MM.1S (cell line): ENCODE data around the gene UGT2A2.

ENCODE experiments used
- DNase-seq: peaks from one replicate; pipeline ENCODE4 v3.0.0-alpha.2; 2015
- H2AFZ ChIP-seq: fragments of 300-600 bp; sonication (generic); 2 replicates; pipeline ENCODE4 v1.6.0; 2016; ENCODE audit warnings: antibody characterized with exemption, low read length
- H3F3A ChIP-seq: fragments of 300-600 bp; sonication (generic); 2 replicates; pipeline ENCODE4 v1.6.1; 2016; ENCODE audit warnings: mild to moderate bottlenecking, antibody characterized with exemption, low read length, moderate library complexity, mixed read lengths; ENCODE audit not compliant: insufficient read depth
- H3K27ac ChIP-seq: fragments of 300-600 bp; sonication (generic); 2 replicates; pipeline ENCODE4 v1.5.1; 2016; ENCODE audit warnings: mild to moderate bottlenecking, low read length
- H3K27me3 ChIP-seq: fragments of 300-600 bp; sonication (generic); replicated peaks from 2 replicates; pipeline ENCODE4 v1.6.0; 2016; ENCODE audit warnings: low read length; ENCODE audit not compliant: insufficient read depth
- H3K36me3 ChIP-seq: fragments of 300-600 bp; sonication (generic); replicated peaks from 2 replicates; pipeline ENCODE4 v1.6.1; 2016; ENCODE audit warnings: mild to moderate bottlenecking, low read length, mixed read lengths; ENCODE audit not compliant: insufficient read depth
- H3K4me1 ChIP-seq: fragments of 300-600 bp; sonication (generic); 2 replicates; pipeline ENCODE4 v1.6.1; 2016; ENCODE audit warnings: low read length, mixed read lengths
- H3K4me2 ChIP-seq: fragments of 300-600 bp; sonication (generic); 2 replicates; pipeline ENCODE4 v1.6.0; 2016; ENCODE audit warnings: low read depth, low read length
- H3K4me3 ChIP-seq: fragments of 300-600 bp; sonication (generic); 2 replicates; pipeline ENCODE4 v1.5.1; 2016; ENCODE audit warnings: low read length, mixed read lengths
- H3K79me2 ChIP-seq: fragments of 300-600 bp; sonication (generic); 2 replicates; pipeline ENCODE4 v1.6.1; 2016; ENCODE audit warnings: mixed run types, low read length, mixed read lengths
- H3K9ac ChIP-seq: fragments of 300-600 bp; sonication (generic); 2 replicates; pipeline ENCODE4 v1.6.1; 2016; ENCODE audit warnings: low read length, mixed read lengths
- H3K9me2 ChIP-seq: fragments of 300-600 bp; sonication (generic); replicated peaks from 2 replicates; pipeline ENCODE4 v1.6.1; 2016; ENCODE audit warnings: mild to moderate bottlenecking, low read length, mixed read lengths; ENCODE audit not compliant: insufficient read depth
- H3K9me3 ChIP-seq: fragments of 300-600 bp; sonication (generic); replicated peaks from 2 replicates; pipeline ENCODE4 v1.6.1; 2016; ENCODE audit warnings: mild to moderate bottlenecking, low read length, mixed read lengths; ENCODE audit not compliant: insufficient read depth
- H4K20me1 ChIP-seq: fragments of 300-600 bp; sonication (generic); 2 replicates; pipeline ENCODE4 v1.6.1; 2016; ENCODE audit warnings: mild to moderate bottlenecking, low read length, moderate library complexity, mixed read lengths; ENCODE audit not compliant: insufficient read depth
- CTCF ChIP-seq: fragments of 300-600 bp; sonication (generic); IDR thresholded peaks from 2 replicates; pipeline ENCODE4 v1.5.1; 2016; ENCODE audit warnings: antibody characterized with exemption, low read length, mixed read lengths
- EZH2 ChIP-seq: fragments of 300-600 bp; sonication (generic); optimal IDR thresholded peaks from 2 replicates; pipeline ENCODE3; 2017; ENCODE audit warnings: low read depth, mild to moderate bottlenecking, antibody characterized with exemption, low read length, mixed read lengths
- EZH2phosphoT487 ChIP-seq: fragments of 300-600 bp; sonication (generic); IDR thresholded peaks from 2 replicates; pipeline ENCODE4 v1.6.1; 2018; ENCODE audit warnings: antibody characterized with exemption, low read length

The UGT2A2 gene

DNA sequence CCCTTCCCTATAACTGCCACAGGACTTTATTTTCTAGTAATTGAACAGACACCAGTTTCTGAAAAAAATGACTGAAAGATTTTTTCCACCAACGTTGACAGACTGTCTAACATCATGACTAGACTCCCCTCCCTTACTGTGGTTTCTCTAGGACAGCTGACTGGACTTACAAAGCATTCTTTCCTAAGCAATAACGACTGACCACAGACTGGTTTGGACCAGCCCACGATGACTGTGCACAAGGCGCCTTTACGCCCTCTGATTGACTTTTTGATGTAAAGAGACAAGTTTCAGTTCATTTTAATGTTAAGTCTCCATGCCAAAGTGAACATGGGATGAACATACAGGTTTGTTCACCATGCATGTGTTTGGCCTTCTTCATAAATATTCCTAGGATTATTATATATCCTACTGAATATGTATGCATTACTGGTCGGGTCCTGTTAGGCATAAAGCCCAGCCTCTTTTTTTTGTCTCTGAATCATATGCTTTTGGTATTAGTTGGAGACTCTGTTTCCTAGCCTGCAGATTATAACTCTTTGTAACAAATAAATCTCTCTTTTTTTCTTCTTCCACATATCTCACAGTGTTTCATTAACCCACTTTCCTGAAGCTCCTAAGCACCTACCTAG lies 93.2 kb downstream of the UGT2A2 start:
- Histone ChIP-seq H4K20me1 (no peaks in the 10 kb centered on the region), H3K9me3 (no peaks in the 10 kb centered on the region), H3K4me2 (no peak overlapping the region), H3K4me3 (no peak overlapping the region), H3K79me2 (no peaks in the 10 kb centered on the region), H3K27ac (no peak overlapping the region), H3K27me3 (no peaks in the 10 kb centered on the region), H3F3A (no peaks in the 10 kb centered on the region), H3K36me3 (no peaks in the 10 kb centered on the region), H3K9me2 (no peaks in the 10 kb centered on the region), H3K9ac (no peak overlapping the region), H2AFZ (no peak overlapping the region), H3K4me1 (no peaks in the 10 kb centered on the region)
- TF ChIP-seq CTCF (no peak), EZH2 (no peak), EZH2phosphoT487 (no peak)
- peak; percentile 42 for DNase-seq
